Activated T-cell treated with anti-CD3 and anti-CD28 coated beads for 24 hours (primary cell): ENCODE results near the gene ATP8A2.
"Not testable (repeated sequence)": the region's sequence is repeated elsewhere in the genome, so short reads cannot be mapped to it uniquely, and the experiment has no call there.

Experiments
- DNase-seq: peaks from one replicate; pipeline ENCODE4 v3.0.0-alpha.2; 2020; ENCODE audit warnings: low read depth

Gene ATP8A2

GRCh38 chr13:25768376-25768775 is 396.6 kb downstream of the ATP8A2 start:
- DNase-seq: no peak

- no peak for DNase-seq
These were observed 397.1 kb downstream of the ATP8A2 start for GRCh38 chr13:25768838-25769237.

GRCh38 chr13:25770601-25771000 is 398.8 kb downstream of the ATP8A2 start:
- no peak for DNase-seq

DNA sequence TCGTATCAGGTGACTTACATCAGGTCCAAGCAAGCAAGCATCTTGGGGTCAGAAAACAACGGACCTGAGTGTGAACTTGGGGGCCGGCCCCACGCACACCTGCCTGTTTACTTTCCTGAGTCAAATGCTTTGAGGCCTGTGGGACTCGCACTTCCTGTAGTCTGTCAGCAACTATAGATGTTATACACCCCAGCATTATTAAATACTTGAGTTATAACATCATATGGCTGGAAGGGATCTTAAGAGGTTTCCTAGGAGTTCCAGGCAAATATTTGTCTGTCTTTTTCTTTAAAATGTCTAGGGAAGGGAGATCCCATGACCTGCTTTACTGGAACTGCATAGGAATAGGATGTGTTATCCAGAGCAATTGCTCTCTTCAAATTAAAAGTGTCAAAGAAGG is 399.4 kb downstream of the ATP8A2 start:
- no peak for DNase-seq

- no peak for DNase-seq
These were observed 400.1 kb downstream of the ATP8A2 start for GRCh38 chr13:25771641-25772478.

GRCh38 chr13:25772534-25772933 is 400.8 kb downstream of the ATP8A2 start:
- DNase-seq: not testable (repeated sequence)

- DNase-seq: not testable (repeated sequence)
These were observed 402.3 kb downstream of the ATP8A2 start for GRCh38 chr13:25774056-25774455.

GRCh38 chr13:25775275-25775674 is 403.5 kb downstream of the ATP8A2 start:
- DNase-seq: no peak

DNA sequence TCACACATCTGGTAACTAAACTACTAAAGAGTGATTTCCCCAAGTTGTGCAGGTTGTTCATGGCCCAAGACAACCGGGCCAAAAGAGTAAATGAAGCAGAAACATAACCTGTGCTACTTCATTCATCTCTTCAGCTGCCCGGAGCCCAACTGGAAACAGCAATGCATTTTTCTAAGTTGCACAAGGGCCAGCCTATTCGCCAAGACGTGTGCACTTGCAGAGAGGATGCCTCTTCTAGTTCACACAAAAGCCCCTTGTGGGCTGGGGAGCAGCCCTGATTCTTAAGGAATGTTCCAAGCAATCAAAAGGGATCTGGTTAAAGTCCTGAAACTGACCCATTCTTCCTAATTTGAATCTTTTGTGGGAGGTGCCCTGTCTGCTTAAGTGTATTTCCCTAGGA is 404.2 kb downstream of the ATP8A2 start:
- DNase-seq: no peak

GRCh38 chr13:25776722-25777121 is 404.9 kb downstream of the ATP8A2 start:
- no peak for DNase-seq

GRCh38 chr13:25777509-25777908 is 405.7 kb downstream of the ATP8A2 start:
- no peak for DNase-seq

GRCh38 chr13:25778365-25778764 is 406.6 kb downstream of the ATP8A2 start:
- DNase-seq: no peak

DNA sequence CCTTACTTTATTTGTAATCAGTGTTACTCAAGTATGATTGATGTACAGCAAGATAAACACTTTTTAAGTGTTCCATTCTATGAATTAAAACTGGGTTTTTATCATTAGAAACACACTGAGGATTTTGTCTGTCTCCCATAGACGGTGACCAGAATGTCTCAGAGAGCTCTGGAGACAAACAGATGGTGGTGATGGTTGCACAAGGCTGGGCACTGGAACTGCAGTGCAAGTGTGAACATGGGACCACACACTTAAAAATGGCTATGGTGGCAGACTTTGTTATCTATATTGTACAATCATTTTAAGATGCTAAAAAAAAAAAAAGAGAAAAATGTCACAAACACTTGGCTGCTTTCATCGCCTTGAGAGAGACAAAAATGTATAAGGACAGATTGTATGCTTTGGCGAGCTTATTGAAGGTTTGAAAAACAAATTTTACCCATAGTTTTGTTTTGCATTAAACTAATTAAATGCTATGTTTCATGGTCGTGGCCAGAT is 407.1 kb downstream of the ATP8A2 start:
- DNase-seq: no peak

GRCh38 chr13:25783076-25783475 is 411.3 kb downstream of the ATP8A2 start:
- DNase-seq: no peak

DNA sequence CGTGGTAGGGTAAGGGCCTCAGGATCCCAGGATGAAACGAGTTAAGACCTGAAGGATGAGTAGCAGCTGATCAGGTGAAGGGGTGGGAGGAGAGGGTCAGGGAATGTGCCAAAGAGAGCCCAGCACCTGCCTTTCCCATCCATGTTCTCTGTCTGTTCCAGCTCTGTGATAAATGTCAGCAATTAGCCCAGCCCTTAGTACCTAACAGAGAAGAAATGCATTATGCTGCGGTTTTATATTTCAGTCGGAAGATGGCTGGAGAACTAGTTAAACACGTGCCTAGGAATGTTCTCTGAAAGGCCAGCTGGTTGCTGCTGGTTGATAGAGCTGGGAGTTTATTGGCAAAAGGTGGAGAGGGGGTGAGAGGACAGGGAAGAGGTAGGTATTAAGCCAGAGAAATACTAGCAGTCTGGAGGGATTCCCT is 411.8 kb downstream of the ATP8A2 start:
- no peak for DNase-seq

GRCh38 chr13:25784119-25784518 is 412.3 kb downstream of the ATP8A2 start:
- no peak for DNase-seq

DNA sequence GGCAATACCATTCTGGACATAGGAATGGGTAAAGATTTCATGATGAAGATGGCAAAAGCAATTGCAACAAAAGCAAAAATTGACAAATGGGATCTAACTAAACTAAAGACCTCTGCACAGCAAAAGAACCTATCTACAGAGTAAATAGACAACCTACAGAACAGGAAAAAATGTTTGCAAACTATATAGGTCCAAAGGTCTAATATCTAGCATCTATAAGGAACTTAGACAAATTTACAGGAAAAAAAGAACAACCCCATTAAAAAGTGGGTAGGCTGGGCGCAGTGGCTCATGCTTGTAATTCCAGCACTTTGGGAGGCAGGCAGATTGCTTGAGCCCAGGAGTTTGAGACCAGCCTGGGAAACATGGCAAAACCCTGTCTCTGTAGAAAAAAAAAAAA is 418.4 kb downstream of the ATP8A2 start:
- not testable (repeated sequence) for DNase-seq

GRCh38 chr13:25795277-25795676 is 423.5 kb downstream of the ATP8A2 start:
- no peak for DNase-seq

GRCh38 chr13:25796474-25796873 is 424.7 kb downstream of the ATP8A2 start:
- no peak for DNase-seq

DNA sequence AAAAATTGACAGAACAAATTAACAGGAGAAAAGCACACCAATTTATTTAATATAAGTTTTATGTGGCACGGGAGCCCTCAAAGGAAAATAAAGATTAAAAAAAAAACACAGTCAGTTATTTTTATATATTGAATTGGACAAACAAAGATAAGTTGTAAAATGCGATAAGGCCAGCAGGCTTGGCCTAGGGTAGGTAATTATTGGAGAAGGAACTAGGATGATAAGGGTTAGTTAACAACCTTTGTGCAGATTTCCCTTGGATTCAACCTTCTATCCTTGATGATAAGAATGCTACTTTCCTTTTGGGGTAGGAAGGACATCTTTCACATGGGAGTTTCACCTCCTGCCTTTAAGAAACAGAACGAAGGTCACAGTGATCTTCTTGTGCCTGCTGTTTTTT is 427.2 kb downstream of the ATP8A2 start:
- no peak for DNase-seq

DNA sequence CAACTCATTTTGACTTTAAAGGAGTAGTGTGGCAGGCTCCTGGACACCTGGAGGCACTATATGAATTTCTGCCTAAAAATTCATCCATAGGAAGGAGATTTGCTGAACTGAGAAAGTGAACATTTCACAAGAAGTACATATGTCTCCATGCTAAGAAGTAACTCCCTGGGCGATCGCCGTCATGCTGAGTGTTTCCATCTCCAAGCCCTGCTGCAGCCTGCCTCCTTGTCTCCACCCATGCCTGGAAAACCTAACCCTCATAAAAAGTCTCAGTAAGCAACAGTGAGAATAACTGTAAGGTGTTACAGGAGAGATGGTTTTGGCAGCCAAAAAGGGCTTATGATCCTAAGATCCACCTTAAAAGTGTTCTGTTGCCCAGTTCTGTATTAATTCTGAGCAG is 428.7 kb downstream of the ATP8A2 start:
- DNase-seq: no peak

- DNase-seq: no peak
These were observed 430.8 kb downstream of the ATP8A2 start for GRCh38 chr13:25802579-25802978.

GRCh38 chr13:25803641-25804040 is 431.9 kb downstream of the ATP8A2 start:
- no peak for DNase-seq
